ENCODE results near the gene NPAS3.

NPAS3 gene

GRCh38 chr14:33774161-33774560, 835.5 kb downstream of the NPAS3 start:
- DNase-seq (ENCODE audit: low read depth), result no peak
- H3K4me3 ChIP-seq (ENCODE audit: control insufficient read depth, low read depth, low read length), result no peak overlapping the region
- TF ChIP-seq, protein P1, sequence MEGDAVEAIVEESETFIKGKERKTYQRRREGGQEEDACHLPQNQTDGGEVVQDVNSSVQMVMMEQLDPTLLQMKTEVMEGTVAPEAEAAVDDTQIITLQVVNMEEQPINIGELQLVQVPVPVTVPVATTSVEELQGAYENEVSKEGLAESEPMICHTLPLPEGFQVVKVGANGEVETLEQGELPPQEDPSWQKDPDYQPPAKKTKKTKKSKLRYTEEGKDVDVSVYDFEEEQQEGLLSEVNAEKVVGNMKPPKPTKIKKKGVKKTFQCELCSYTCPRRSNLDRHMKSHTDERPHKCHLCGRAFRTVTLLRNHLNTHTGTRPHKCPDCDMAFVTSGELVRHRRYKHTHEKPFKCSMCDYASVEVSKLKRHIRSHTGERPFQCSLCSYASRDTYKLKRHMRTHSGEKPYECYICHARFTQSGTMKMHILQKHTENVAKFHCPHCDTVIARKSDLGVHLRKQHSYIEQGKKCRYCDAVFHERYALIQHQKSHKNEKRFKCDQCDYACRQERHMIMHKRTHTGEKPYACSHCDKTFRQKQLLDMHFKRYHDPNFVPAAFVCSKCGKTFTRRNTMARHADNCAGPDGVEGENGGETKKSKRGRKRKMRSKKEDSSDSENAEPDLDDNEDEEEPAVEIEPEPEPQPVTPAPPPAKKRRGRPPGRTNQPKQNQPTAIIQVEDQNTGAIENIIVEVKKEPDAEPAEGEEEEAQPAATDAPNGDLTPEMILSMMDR (IDR thresholded peaks at IDR 0.05; ENCODE audit: control insufficient read depth, insufficient read depth, low read depth, low read length, missing control alignments), result no peak

DNA sequence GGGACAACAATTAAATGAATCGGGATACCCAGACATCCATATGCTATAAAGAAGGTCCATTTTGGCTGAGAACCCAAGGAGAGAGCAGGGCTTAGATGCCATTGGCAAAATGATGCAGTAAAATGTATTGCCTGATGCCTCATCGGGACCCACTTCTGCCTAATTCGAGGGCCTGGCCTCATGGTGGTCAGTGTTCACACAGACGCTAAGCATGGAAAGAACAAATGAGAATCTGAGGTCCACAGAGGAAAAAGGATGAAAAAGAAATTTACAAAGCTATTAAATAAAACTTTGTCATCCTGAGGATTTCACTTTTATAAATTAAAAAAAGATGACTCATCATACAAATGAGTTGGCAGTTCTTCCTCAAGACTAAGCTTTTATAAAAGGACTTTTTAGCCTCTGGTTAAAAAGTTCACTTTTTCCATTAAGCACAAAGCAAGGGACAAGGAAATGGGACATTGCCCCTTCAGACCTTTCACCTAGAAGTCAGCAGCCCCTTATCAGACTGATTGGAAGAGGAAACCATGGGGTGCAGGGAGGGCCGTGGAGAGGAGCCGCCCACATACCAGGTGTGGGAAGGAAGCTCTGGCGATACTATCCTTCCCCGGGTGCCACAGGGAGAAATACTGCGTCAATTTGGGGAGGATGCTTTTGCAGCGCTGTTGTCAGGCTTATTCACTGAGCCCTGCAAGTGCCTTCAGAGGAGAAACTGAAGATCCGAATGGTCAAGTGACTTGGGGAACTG, 836.2 kb downstream of the NPAS3 start:
- no peak for DNase-seq (ENCODE audit: low read depth)
- TF ChIP-seq, protein P1 (IDR thresholded peaks at IDR 0.05; ENCODE audit: control insufficient read depth, insufficient read depth, low read depth, low read length, missing control alignments), result no peak

DNA sequence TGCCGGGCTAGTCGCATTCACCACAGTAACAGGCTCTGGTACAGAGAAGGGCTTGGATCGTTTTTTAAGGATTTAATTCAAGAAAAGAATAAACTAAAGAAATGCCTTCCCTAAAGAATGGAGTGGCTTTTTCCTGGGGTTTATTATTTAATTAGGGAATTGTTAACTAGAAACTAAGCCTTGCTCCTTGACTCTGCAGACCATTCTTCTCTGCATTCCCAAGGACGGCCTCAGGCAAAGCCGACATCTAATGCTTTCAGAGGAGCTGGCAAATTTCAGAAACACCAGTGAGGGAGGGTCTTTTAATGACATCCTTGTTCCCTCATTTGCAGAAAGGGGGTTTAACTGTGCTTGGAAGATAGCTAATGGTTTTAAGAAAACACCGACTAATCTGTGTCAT, 838.2 kb downstream of the NPAS3 start:
- TF ChIP-seq, protein P1 (IDR thresholded peaks at IDR 0.05; ENCODE audit: control insufficient read depth, insufficient read depth, low read depth, low read length, missing control alignments), result no peak
- no peak overlapping the region for H3K4me3 ChIP-seq (ENCODE audit: control insufficient read depth, low read depth, low read length)
- no peak for DNase-seq (ENCODE audit: low read depth)

More for the DNA sequence above, 836.2 kb downstream of the NPAS3 start:
- H3K4me3 ChIP-seq (ENCODE audit: control insufficient read depth, low read depth, low read length), result no peak overlapping the region

- no peak for DNase-seq (ENCODE audit: low read depth)
- H3K4me3 ChIP-seq (ENCODE audit: control insufficient read depth, low read depth, low read length), result no peak overlapping the region
- TF ChIP-seq, protein P1 (IDR thresholded peaks at IDR 0.05; ENCODE audit: control insufficient read depth, insufficient read depth, low read depth, low read length, missing control alignments), result no peak
Measured at GRCh38 chr14:33777681-33778080, 839.0 kb downstream of the NPAS3 start.

DNA sequence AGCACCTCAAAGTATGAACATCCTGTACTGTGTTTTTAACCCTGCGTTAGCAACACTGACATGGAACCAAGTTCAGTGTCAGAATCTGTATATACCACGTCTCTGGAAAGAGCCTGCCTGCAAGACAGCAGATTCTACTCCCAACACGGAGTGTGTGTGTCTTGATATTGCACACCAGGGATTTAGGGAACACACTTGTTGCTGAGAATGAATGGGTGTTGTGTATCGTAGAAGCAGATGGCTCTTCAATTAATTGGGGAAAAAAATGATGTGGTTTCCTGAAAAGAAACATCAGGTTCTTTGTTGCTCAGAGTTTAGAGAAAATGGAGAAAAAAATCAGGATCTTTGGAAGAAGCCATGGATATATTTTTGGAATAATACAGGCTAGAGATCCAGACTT, 841.4 kb downstream of the NPAS3 start:
- no peak overlapping the region for H3K4me3 ChIP-seq (ENCODE audit: control insufficient read depth, low read depth, low read length)
- no peak for DNase-seq (ENCODE audit: low read depth)
- TF ChIP-seq, protein P1 (IDR thresholded peaks at IDR 0.05; ENCODE audit: control insufficient read depth, insufficient read depth, low read depth, low read length, missing control alignments), result no peak

DNA sequence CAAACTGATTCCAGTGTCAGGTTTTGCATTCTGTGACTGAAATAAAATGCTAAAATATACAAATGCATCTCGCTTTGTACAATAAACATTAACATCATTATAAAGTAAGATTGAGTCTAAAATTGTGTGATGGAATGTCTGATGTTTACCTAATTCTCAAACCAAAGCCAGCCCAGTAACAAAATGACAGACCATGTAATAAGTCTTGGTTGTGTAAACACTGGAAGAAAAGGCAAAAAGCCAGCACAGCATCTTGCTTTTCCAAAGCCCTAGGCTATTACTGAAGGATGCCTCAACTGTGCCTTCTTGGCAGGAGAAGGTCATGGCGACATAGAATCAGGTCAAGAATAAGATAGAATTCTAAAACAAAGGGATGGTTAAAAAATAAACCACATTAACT, 842.6 kb downstream of the NPAS3 start:
- DNase-seq (ENCODE audit: low read depth), result no peak
- no peak overlapping the region for H3K4me3 ChIP-seq (ENCODE audit: control insufficient read depth, low read depth, low read length)
- TF ChIP-seq, protein P1 (IDR thresholded peaks at IDR 0.05; ENCODE audit: control insufficient read depth, insufficient read depth, low read depth, low read length, missing control alignments), result no peak

All from AG09309 (cell line).